ENCODE results near the gene PPP6R2. TPM values are rescaled to one million over a fixed set of nuclear protein-coding genes. Genes with fewer than 3 reads are reported as not detected.

The PPP6R2 gene
- total RNA-seq, 2 donors from 2014 or later: 61.1 to 100 TPM

- Mint-ChIP-seq H3K27me3 (peaks cover 0 to 3% of the 10 kb centered on the region in 2 donors), H3K9me3 (no peaks in the 10 kb centered on the region), H3K36me3 (no peaks in the 10 kb centered on the region), H3K4me1 (ENCODE audit: low read depth in 2 of 2) (peaks cover 25 to 33% of the 10 kb centered on the region in 2 donors), H3K27ac (peak overlapping the region; percentile 49 to 81), H3K4me3 (peak overlapping the region; percentile 91)
- DNase-seq (ENCODE audit: low spot score): no peak
- peak in 1 of 2 donors; percentile 1 for ATAC-seq
Observed at GRCh38 chr22:50473855-50474671, 130.9 kb downstream of the PPP6R2 start.

- ATAC-seq: peak; percentile 93 to 96
- no peaks in the 10 kb centered on the region for H3K36me3 Mint-ChIP-seq
- DNase-seq (ENCODE audit: low spot score): peak; percentile 95
- peaks cover 0 to 3% of the 10 kb centered on the region in 2 donors for H3K27me3 Mint-ChIP-seq
- peak within 1 kb of the TSS; percentile 91 for H3K4me3 Mint-ChIP-seq
- H3K27ac Mint-ChIP-seq: peak within 1 kb of the TSS; percentile 49 to 81
- peaks cover 25 to 33% of the 10 kb centered on the region in 2 donors for H3K4me1 Mint-ChIP-seq (ENCODE audit: low read depth in 2 of 2)
- no peaks in the 10 kb centered on the region for H3K9me3 Mint-ChIP-seq
Observed at GRCh38 chr22:50474710-50475651, 131.9 kb downstream of the PPP6R2 start, which contains the start of gene SBF1. TSS of gene SBF1 (minus strand) at chr22:50475035. CDS start at chr22:50474840, 195 bp downstream.

GRCh38 chr22:50475652-50476002 lies 132.5 kb downstream of the PPP6R2 start:
- Mint-ChIP-seq H3K4me3 (peak overlapping the region; percentile 50), H3K4me1 (ENCODE audit: low read depth in 2 of 2) (peaks cover 25 to 30% of the 10 kb centered on the region in 2 donors), H3K36me3 (no peaks in the 10 kb centered on the region), H3K9me3 (no peaks in the 10 kb centered on the region), H3K27me3 (peaks cover 0 to 3% of the 10 kb centered on the region in 2 donors), H3K27ac (peak overlapping the region in 1 of 2 donors; percentile 37)
- no peak for DNase-seq (ENCODE audit: low spot score)
- ATAC-seq: no peak

- peaks cover 0 to 3% of the 10 kb centered on the region in 2 donors for H3K27me3 Mint-ChIP-seq
- ATAC-seq (no peak), DNase-seq (ENCODE audit: low spot score) (no peak)
- H3K4me3 Mint-ChIP-seq: peak overlapping the region; percentile 40
- H3K4me1 Mint-ChIP-seq (ENCODE audit: low read depth in 2 of 2): peaks cover 20 to 23% of the 10 kb centered on the region in 2 donors
- no peaks in the 10 kb centered on the region for H3K9me3 Mint-ChIP-seq
- H3K36me3 Mint-ChIP-seq: no peaks in the 10 kb centered on the region
- H3K27ac Mint-ChIP-seq: peak overlapping the region in 1 of 2 donors; percentile 85
Observed at GRCh38 chr22:50476868-50477267, 133.7 kb downstream of the PPP6R2 start.

GRCh38 chr22:50477923-50478322 lies 134.8 kb downstream of the PPP6R2 start:
- H3K4me3 Mint-ChIP-seq: no peak overlapping the region
- no peak for ATAC-seq
- no peaks in the 10 kb centered on the region for H3K9me3 Mint-ChIP-seq

GRCh38 chr22:50479721-50480120 lies 136.6 kb downstream of the PPP6R2 start:
- H3K36me3 Mint-ChIP-seq: no peaks in the 10 kb centered on the region
- H3K4me1 Mint-ChIP-seq (ENCODE audit: low read depth in 2 of 2): peaks cover 3% of the 10 kb centered on the region in 2 donors
- H3K27ac Mint-ChIP-seq: peak overlapping the region in 1 of 2 donors; percentile 18
- H3K4me3 Mint-ChIP-seq: peak overlapping the region; percentile 65
- no peaks in the 10 kb centered on the region for H3K9me3 Mint-ChIP-seq
- ATAC-seq (no peak), DNase-seq (ENCODE audit: low spot score) (no peak)
- H3K27me3 Mint-ChIP-seq: peaks cover 0 to 3% of the 10 kb centered on the region in 2 donors

More at GRCh38 chr22:50477923-50478322, 134.8 kb downstream of the PPP6R2 start:
- DNase-seq (ENCODE audit: low spot score): no peak
- peaks cover 0 to 3% of the 10 kb centered on the region in 2 donors for H3K27me3 Mint-ChIP-seq
- H3K4me1 Mint-ChIP-seq (ENCODE audit: low read depth in 2 of 2): peaks cover 16 to 18% of the 10 kb centered on the region in 2 donors
- no peaks in the 10 kb centered on the region for H3K36me3 Mint-ChIP-seq
- H3K27ac Mint-ChIP-seq: no peak overlapping the region

GRCh38 chr22:50481045-50481439 lies 137.9 kb downstream of the PPP6R2 start:
- peaks cover 0 to 3% of the 10 kb centered on the region in 2 donors for H3K27me3 Mint-ChIP-seq
- no peaks in the 10 kb centered on the region for H3K9me3 Mint-ChIP-seq
- ATAC-seq (no peak), DNase-seq (ENCODE audit: low spot score) (no peak)
- no peak overlapping the region for H3K4me3 Mint-ChIP-seq
- H3K27ac Mint-ChIP-seq: no peak overlapping the region
- no peaks in the 10 kb centered on the region for H3K36me3 Mint-ChIP-seq
- H3K4me1 Mint-ChIP-seq (ENCODE audit: low read depth in 2 of 2): peaks cover 3% of the 10 kb centered on the region in 2 donors

GRCh38 chr22:50481440-50482106 lies 138.4 kb downstream of the PPP6R2 start, which contains the start of gene ADM2:
TSS of gene ADM2 (plus strand) at chr22:50481543. CDS start at chr22:50481848, 305 bp downstream.
- Mint-ChIP-seq H3K27ac (peak within 1 kb of the TSS in 1 of 2 donors; percentile 18), H3K4me1 (ENCODE audit: low read depth in 2 of 2) (peaks cover 3% of the 10 kb centered on the region in 2 donors), H3K27me3 (peaks cover 0 to 3% of the 10 kb centered on the region in 2 donors), H3K4me3 (peak within 1 kb of the TSS; percentile 65), H3K36me3 (no peaks in the 10 kb centered on the region), H3K9me3 (no peaks in the 10 kb centered on the region)
- ATAC-seq (peak; percentile 79 to 89), DNase-seq (ENCODE audit: low spot score) (peak; percentile 81)

- Mint-ChIP-seq H3K9me3 (no peaks in the 10 kb centered on the region), H3K4me1 (ENCODE audit: low read depth in 2 of 2) (peaks cover 3% of the 10 kb centered on the region in 2 donors), H3K36me3 (no peaks in the 10 kb centered on the region), H3K27ac (no peak overlapping the region), H3K4me3 (peak overlapping the region; percentile 42), H3K27me3 (no peaks in the 10 kb centered on the region)
- DNase-seq (ENCODE audit: low spot score) (no peak), ATAC-seq (no peak)
Observed at GRCh38 chr22:50482107-50483074, 139.3 kb downstream of the PPP6R2 start.

- H3K9me3 Mint-ChIP-seq: no peaks in the 10 kb centered on the region
- peaks cover 3% of the 10 kb centered on the region in 2 donors for H3K4me1 Mint-ChIP-seq (ENCODE audit: low read depth in 2 of 2)
- no peak overlapping the region for H3K4me3 Mint-ChIP-seq
- no peak for DNase-seq (ENCODE audit: low spot score)
- no peaks in the 10 kb centered on the region for H3K27me3 Mint-ChIP-seq
- no peaks in the 10 kb centered on the region for H3K36me3 Mint-ChIP-seq
- no peak for ATAC-seq
- H3K27ac Mint-ChIP-seq: no peak overlapping the region
Observed at GRCh38 chr22:50483106-50483505, 140.0 kb downstream of the PPP6R2 start.

GRCh38 chr22:50483556-50483955 lies 140.4 kb downstream of the PPP6R2 start:
- Mint-ChIP-seq H3K9me3 (no peaks in the 10 kb centered on the region), H3K27ac (no peak overlapping the region), H3K4me1 (ENCODE audit: low read depth in 2 of 2) (peaks cover 3% of the 10 kb centered on the region in 2 donors), H3K36me3 (no peaks in the 10 kb centered on the region), H3K4me3 (no peak overlapping the region), H3K27me3 (no peaks in the 10 kb centered on the region)
- no peak for DNase-seq (ENCODE audit: low spot score)
- no peak for ATAC-seq

Data from natural killer cell treated with Interleukin-12 subunit alpha and Interleukin-12 subunit beta and Interleukin-15 and Interleukin-18, amount 100 ng/mL, for 72 hours (primary cell).